Mucosa of stomach (tissue), 1 donor: ENCODE data around the gene KLHDC8A.

ENCODE experiments used
- H3K27me3 ChIP-seq: one replicate; pipeline ENCODE4 v1.7.0; 2013; ENCODE audit warnings: mild to moderate bottlenecking, low read length; ENCODE audit not compliant: control insufficient read depth, insufficient read depth
- H3K36me3 ChIP-seq: one replicate; pipeline ENCODE4 v1.7.0; 2013; ENCODE audit warnings: low read length; ENCODE audit not compliant: control insufficient read depth, insufficient read depth
- H3K4me1 ChIP-seq: one replicate; pipeline ENCODE4 v1.7.0; 2013; ENCODE audit warnings: mild to moderate bottlenecking, low read length; ENCODE audit not compliant: control insufficient read depth, insufficient read depth
- H3K4me3 ChIP-seq: one replicate; pipeline ENCODE4 v1.7.0; 2013; ENCODE audit warnings: low read length
- H3K9ac ChIP-seq: one replicate; pipeline ENCODE4 v1.7.0; 2013; ENCODE audit warnings: mild to moderate bottlenecking, low read length, moderate library complexity
- H3K9me3 ChIP-seq: one replicate; pipeline ENCODE4 v1.7.0; 2013; ENCODE audit warnings: mild to moderate bottlenecking, low read length, moderate library complexity; ENCODE audit not compliant: control insufficient read depth
- donor health status: Pancreatic carcinoma.

KLHDC8A gene

DNA sequence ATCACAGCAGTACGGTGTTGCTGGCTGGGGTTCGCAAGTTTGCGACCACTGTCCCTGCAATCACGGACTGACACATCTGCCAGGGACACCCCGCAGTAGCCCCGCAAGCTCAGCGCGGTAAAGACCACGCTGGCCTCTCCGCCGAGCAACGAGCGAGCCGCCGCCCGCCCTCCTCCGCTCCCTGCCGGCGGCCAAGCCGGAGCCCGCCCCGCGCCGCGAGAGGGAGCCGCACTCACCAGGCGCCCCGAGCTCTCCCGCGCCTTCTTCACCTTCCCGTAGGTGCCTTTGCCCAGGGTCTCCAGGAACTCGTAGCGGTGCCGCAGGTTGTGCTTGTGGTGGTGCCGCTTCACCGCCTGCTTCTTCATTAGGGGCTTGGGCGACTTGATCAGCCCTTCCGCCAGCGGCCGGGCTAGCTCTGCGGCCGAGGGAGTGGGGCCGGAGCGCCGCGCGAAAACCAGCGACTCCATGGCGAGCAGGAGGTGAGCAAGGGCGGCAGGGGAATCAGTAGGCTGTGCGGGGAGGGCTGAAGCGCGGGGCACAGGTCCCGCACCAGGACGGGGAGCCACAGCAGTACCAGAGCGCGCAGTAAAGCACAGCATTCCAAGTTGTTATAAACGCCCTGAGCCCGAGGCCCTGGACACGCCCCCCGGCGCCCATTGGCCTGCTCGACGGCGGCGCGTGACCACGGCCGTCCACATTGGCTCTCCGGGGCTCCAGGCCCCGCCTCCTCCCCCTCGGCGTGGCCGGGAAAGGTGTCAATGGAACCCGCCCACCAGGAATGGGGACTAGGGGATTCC is 35.4 kb downstream of the KLHDC8A start, which contains the start of gene NUAK2:
TSS of gene NUAK2 (minus strand) at position 584 of the 797 bp plus-strand sequence. CDS start at position 467, 117 bp downstream.
- H3K4me3 ChIP-seq = peak within 1 kb of the TSS; percentile 91
- H3K36me3 ChIP-seq = no peaks in the 10 kb centered on the region
- no peaks in the 10 kb centered on the region for H3K9me3 ChIP-seq
- H3K27me3 ChIP-seq = no peaks in the 10 kb centered on the region
- peaks cover 44% of the 10 kb centered on the region for H3K4me1 ChIP-seq
- peak within 1 kb of the TSS; percentile 79 for H3K9ac ChIP-seq

- Histone ChIP-seq H3K4me1 (peaks cover 64% of the 10 kb centered on the region), H3K9ac (peak overlapping the region; percentile 13), H3K9me3 (no peaks in the 10 kb centered on the region), H3K4me3 (no peak overlapping the region), H3K36me3 (no peaks in the 10 kb centered on the region), H3K27me3 (no peaks in the 10 kb centered on the region)
Measured at GRCh38 chr1:205319081-205320018, 37.4 kb downstream of the KLHDC8A start.

- H3K36me3 ChIP-seq = no peaks in the 10 kb centered on the region
- peaks cover 73% of the 10 kb centered on the region for H3K4me1 ChIP-seq
- H3K4me3 ChIP-seq = no peak overlapping the region
- H3K9ac ChIP-seq = no peak overlapping the region
- H3K27me3 ChIP-seq = no peaks in the 10 kb centered on the region
- no peaks in the 10 kb centered on the region for H3K9me3 ChIP-seq
Measured at GRCh38 chr1:205318231-205318991, 38.3 kb downstream of the KLHDC8A start.

GRCh38 chr1:205317311-205317917 is 39.3 kb downstream of the KLHDC8A start:
- no peaks in the 10 kb centered on the region for H3K27me3 ChIP-seq
- no peaks in the 10 kb centered on the region for H3K9me3 ChIP-seq
- no peak overlapping the region for H3K4me3 ChIP-seq
- peak overlapping the region; percentile 30 for H3K9ac ChIP-seq
- peaks cover 75% of the 10 kb centered on the region for H3K4me1 ChIP-seq
- no peaks in the 10 kb centered on the region for H3K36me3 ChIP-seq

GRCh38 chr1:205316161-205316566 is 40.6 kb downstream of the KLHDC8A start:
- Histone ChIP-seq H3K9me3 (no peaks in the 10 kb centered on the region), H3K36me3 (peaks cover 2% of the 10 kb centered on the region), H3K27me3 (no peaks in the 10 kb centered on the region), H3K4me3 (no peak overlapping the region), H3K9ac (no peak overlapping the region), H3K4me1 (peaks cover 75% of the 10 kb centered on the region)

DNA sequence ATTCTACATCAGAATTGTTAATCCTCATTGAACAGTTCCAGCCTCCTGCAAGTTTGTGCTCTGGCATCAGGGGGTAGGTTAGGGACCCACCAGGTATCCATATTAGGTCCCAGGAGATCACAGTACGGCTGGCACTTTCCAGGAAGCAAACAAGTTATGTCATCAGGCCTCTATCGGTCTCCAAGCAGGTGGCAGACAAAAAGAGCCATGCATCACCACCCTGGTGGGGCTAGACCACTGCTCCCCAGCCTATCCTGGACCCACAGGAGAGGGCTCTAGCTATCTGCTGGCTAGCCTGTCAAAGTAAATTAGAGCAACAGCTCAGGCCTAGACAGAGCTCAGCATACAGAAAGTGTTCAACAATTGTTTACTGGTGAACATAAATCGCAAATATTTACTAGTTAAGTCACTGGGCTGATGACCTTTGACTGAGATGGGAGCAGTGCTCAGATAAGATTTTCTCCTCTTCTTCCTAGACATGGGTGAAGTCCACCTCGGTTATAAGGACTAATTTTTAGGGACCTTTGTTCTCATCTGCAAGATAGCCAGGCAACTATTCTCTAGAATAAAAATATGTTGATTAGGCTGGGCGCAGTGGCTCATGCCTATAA is 41.6 kb downstream of the KLHDC8A start:
- Histone ChIP-seq H3K27me3 (no peaks in the 10 kb centered on the region), H3K36me3 (peaks cover 7% of the 10 kb centered on the region), H3K4me3 (no peak overlapping the region), H3K9ac (no peak overlapping the region), H3K9me3 (no peaks in the 10 kb centered on the region), H3K4me1 (peaks cover 68% of the 10 kb centered on the region)

- no peak overlapping the region for H3K4me3 ChIP-seq
- H3K9ac ChIP-seq = peak overlapping the region; percentile 24
- peaks cover 11% of the 10 kb centered on the region for H3K36me3 ChIP-seq
- H3K4me1 ChIP-seq = peaks cover 55% of the 10 kb centered on the region
- H3K27me3 ChIP-seq = no peaks in the 10 kb centered on the region
- H3K9me3 ChIP-seq = no peaks in the 10 kb centered on the region
Measured at GRCh38 chr1:205313563-205314308, 43.0 kb downstream of the KLHDC8A start.

GRCh38 chr1:205312866-205313562 is 43.7 kb downstream of the KLHDC8A start:
- Histone ChIP-seq H3K4me3 (no peak overlapping the region), H3K4me1 (peaks cover 48% of the 10 kb centered on the region), H3K9ac (peak overlapping the region; percentile 24)

GRCh38 chr1:205310976-205311704 is 45.6 kb downstream of the KLHDC8A start:
- no peaks in the 10 kb centered on the region for H3K9me3 ChIP-seq
- no peak overlapping the region for H3K9ac ChIP-seq
- H3K4me3 ChIP-seq = no peak overlapping the region
- H3K27me3 ChIP-seq = no peaks in the 10 kb centered on the region
- peaks cover 29% of the 10 kb centered on the region for H3K4me1 ChIP-seq
- H3K36me3 ChIP-seq = peaks cover 16% of the 10 kb centered on the region

More at GRCh38 chr1:205312866-205313562, 43.7 kb downstream of the KLHDC8A start:
- Histone ChIP-seq H3K27me3 (no peaks in the 10 kb centered on the region), H3K36me3 (peaks cover 16% of the 10 kb centered on the region), H3K9me3 (no peaks in the 10 kb centered on the region)

DNA sequence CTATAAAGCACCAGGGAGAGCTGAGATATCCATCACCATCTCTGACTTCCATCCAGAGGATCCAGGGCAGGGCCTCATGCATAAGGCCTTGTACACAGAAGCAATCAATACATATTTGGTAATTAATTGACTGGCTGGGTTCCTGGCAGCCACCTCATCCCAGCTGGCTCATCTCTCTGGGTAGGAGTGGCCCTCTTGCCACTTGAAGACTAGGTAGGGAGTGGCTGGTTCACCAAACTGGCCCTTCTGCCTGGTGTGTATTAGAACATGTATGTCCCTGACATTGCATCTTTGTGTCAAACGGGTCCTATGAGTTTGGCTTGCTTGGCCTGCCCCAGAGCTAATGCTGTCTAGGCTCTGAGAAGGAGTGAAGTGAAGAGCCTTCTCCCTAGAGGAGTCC is 47.0 kb downstream of the KLHDC8A start:
- Histone ChIP-seq H3K36me3 (peaks cover 16% of the 10 kb centered on the region), H3K4me3 (no peak overlapping the region), H3K9ac (no peak overlapping the region), H3K4me1 (peaks cover 15% of the 10 kb centered on the region), H3K27me3 (no peaks in the 10 kb centered on the region), H3K9me3 (no peaks in the 10 kb centered on the region)
